AG04450 (cell line): ENCODE results near the gene KDM2B. TPM values are rescaled to one million over a fixed set of nuclear protein-coding genes. Genes with fewer than 3 reads are reported as not detected.

Source experiments
- CTCF ChIA-PET: fragments of 300-600, 350-600 bp; formaldehyde crosslinking; extraction: SDS; loops from one replicate; lab custom pipeline; 2022; ENCODE audit warnings: antibody characterized with exemption, inconsistent platforms; lab: Charles Lee
- POLR2A ChIA-PET: fragments of 350-600 bp; formaldehyde crosslinking; extraction: SDS; loops from one replicate; lab custom pipeline; 2021; ENCODE audit warnings: antibody characterized with exemption, inconsistent platforms; lab: Yijun Ruan, JAX
- DNase-seq: peaks from one replicate; pipeline ENCODE4 v3.0.0-alpha.2; 2011; ENCODE audit warnings: low read depth, low spot score
- H3K27ac ChIP-seq: one replicate; pipeline ENCODE4 v1.5.1; 2012; ENCODE audit warnings: low read depth, low read length, control low read depth
- H3K27me3 ChIP-seq: one replicate; pipeline ENCODE4 v1.6.0; 2012; ENCODE audit warnings: low read length; ENCODE audit not compliant: control insufficient read depth, insufficient read depth
- H3K4me3 ChIP-seq: 2 replicates; pipeline ENCODE4 v1.5.1; 2011; ENCODE audit warnings: mild to moderate bottlenecking, low read depth, low read length, control low read depth
- H3K9me3 ChIP-seq: 2 replicates; pipeline ENCODE4 v1.5.1; 2012; ENCODE audit warnings: low read length; ENCODE audit not compliant: control insufficient read depth, insufficient read depth
- polyA plus RNA-seq: library from polyadenylated mRNA; depleted of rRNA; stranded (reverse); fragments of >200 nt; gene quantifications from 2 replicates; pipeline ENCODE4 v1.2.3, GENCODE V29; 2011
- TF ChIP-seq, protein P1 (sequence below): IDR thresholded peaks from 2 replicates; pipeline ENCODE4 v1.5.1; 2011; ENCODE audit warnings: low read depth, low read length, control low read depth, inconsistent platforms

The KDM2B gene
- polyA plus RNA-seq, 1 experiment = 12.9 TPM

DNA sequence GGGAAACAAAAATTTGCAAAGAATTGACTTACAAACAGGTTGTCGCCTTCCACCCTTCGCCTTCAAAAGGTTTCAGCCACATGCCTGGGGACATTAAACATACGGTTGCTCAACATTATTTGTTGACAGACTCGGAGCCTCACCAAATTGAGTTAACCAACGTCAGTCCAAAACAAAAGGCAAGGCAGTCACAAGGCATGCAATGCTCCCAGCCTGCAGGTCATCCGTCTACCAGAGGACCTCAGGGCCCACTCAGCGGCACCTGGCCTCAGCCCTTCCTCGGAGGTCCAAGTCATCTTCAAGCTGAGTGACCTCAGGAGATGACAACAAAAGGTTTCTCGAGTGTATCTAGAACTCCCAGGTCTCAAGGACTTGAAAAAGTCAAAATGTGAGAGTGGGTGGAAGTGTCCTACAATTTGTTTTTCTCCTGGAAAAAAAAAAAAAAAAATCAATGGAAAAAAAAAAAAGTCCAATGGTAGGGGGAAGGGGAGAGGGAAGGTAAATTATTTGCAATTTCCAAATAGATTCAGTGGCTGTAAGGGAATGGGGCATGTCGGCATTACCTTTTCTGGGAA is 64.3 kb downstream of the KDM2B start:
- ChIA-PET POLR2A (no interaction called here), CTCF (interaction anchor here (1.0 to 1.2 kb wide), 2 partner anchors 152 to 181 kb away, joined by 3 to 4 read pairs; no protein-coding TSS in a partner anchor)
- Histone ChIP-seq H3K4me3 (no peak overlapping the region), H3K27me3 (no peaks in the 10 kb centered on the region), H3K27ac (no peak overlapping the region), H3K9me3 (no peaks in the 10 kb centered on the region; the same call in 1 of the 2 replicates)
- TF ChIP-seq, protein P1, sequence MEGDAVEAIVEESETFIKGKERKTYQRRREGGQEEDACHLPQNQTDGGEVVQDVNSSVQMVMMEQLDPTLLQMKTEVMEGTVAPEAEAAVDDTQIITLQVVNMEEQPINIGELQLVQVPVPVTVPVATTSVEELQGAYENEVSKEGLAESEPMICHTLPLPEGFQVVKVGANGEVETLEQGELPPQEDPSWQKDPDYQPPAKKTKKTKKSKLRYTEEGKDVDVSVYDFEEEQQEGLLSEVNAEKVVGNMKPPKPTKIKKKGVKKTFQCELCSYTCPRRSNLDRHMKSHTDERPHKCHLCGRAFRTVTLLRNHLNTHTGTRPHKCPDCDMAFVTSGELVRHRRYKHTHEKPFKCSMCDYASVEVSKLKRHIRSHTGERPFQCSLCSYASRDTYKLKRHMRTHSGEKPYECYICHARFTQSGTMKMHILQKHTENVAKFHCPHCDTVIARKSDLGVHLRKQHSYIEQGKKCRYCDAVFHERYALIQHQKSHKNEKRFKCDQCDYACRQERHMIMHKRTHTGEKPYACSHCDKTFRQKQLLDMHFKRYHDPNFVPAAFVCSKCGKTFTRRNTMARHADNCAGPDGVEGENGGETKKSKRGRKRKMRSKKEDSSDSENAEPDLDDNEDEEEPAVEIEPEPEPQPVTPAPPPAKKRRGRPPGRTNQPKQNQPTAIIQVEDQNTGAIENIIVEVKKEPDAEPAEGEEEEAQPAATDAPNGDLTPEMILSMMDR = no peak
- no peak for DNase-seq

DNA sequence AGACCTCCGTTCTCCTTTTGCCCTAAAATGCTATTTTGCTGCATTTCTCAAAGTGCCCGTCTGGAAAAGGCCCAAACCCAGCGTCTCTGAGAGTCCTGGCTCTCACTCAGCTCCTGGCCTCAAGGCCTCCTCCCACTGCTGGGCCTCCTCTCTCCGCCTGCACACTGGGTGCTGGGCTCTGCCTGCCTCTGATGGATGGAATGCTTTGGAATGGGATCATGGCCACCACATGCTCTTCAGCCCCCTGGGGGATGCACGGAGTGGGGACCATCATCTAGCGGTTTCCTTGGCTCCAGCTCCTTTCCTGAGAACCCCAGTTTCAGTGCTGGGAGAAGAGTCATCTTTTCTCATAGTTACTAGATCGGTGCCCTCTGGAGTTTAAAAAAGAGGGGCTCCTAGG is 65.2 kb downstream of the KDM2B start:
- Histone ChIP-seq H3K27ac (no peak overlapping the region), H3K9me3 (no peaks in the 10 kb centered on the region; the same call in 1 of the 2 replicates), H3K4me3 (no peak overlapping the region), H3K27me3 (no peaks in the 10 kb centered on the region)
- CTCF ChIA-PET = interaction anchor here (0.9 kb wide), 1 partner anchor 153 kb away, joined by 3 read pairs; no protein-coding TSS in a partner anchor
- no peak for DNase-seq
- POLR2A ChIA-PET = no interaction called here
- TF ChIP-seq, protein P1 = no peak

DNA sequence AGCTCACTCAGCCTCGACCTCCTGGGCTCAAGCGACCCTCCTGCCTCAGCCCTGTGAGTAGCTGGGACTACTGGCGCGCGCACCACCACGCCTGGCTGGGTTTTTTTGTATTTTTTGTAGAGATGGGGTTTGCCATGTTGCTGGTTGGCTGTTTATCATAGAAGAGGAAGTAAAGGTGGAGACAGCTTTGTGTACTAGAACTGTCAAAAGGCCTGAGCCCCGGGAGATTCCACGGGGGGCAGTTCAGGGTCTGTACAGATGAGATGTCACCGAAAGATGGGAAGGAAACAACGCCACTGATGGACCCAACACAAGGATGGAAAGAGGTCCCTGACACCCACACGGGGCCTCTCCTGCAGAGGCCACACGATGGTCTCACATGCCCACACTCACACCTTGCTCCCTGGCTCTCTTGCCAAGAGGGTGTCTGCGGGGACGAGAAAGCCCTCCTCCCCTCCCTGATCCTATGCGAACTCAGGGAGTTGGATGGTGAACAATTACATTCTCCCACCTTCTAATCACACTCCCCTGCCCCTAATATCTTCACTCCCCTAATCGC is 66.6 kb downstream of the KDM2B start:
- Histone ChIP-seq H3K9me3 (no peaks in the 10 kb centered on the region; the same call in 1 of the 2 replicates), H3K27ac (no peak overlapping the region), H3K4me3 (no peak overlapping the region), H3K27me3 (no peaks in the 10 kb centered on the region)
- ChIA-PET CTCF (no interaction called here), POLR2A (no interaction called here)
- TF ChIP-seq, protein P1 = no peak
- no peak for DNase-seq

- Histone ChIP-seq H3K9me3 (no peaks in the 10 kb centered on the region; the same call in 1 of the 2 replicates), H3K4me3 (no peak overlapping the region), H3K27ac (no peak overlapping the region), H3K27me3 (no peaks in the 10 kb centered on the region)
- no peak for DNase-seq
- TF ChIP-seq, protein P1 = no peak
- ChIA-PET CTCF (no interaction called here), POLR2A (no interaction called here)
Observed at GRCh38 chr12:121513464-121514183, 67.2 kb downstream of the KDM2B start.

DNA sequence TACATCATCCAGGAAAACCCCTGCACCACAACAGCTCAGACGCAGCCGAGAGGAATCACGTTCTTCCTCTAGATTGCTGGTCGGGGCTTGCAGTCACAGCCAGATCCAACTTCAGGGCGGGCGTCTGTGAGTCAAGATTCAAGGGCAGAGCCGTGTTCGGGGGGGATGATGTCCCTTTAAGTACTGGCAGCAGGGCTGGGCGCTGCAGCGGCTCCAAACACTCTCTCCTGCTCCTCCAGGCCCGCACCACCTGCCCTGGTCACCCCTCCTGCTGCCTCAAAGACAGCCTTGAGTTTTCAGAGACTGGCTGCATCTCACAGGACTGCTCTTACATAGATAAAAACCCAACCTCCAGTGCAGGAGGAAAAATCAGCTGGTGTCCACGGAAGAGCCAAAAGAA is 68.3 kb downstream of the KDM2B start:
- POLR2A ChIA-PET = no interaction called here
- CTCF ChIA-PET = no interaction called here

More for the DNA sequence above, 68.3 kb downstream of the KDM2B start:
- Histone ChIP-seq H3K27me3 (no peaks in the 10 kb centered on the region), H3K27ac (no peak overlapping the region), H3K9me3 (no peaks in the 10 kb centered on the region; the same call in 1 of the 2 replicates), H3K4me3 (no peak overlapping the region)
- no peak for DNase-seq
- TF ChIP-seq, protein P1 = no peak
